Activated CD8-positive, alpha-beta memory T cell treated with anti-CD3 and anti-CD28 coated beads for 48 hours (primary cell): ENCODE data around the gene DNAJB13.

Experiments used
- DNase-seq, 3 experiments: peaks; one replicate each; pipeline ENCODE4 v3.0.0-alpha.2; 2020; ENCODE audit warnings: low read depth in 2 of 3, low spot score in 2 of 3

The DNAJB13 gene

GRCh38 chr11:73949912-73950311 is 914 bp upstream of the DNAJB13 start:
- DNase-seq: no peak

- no peak for DNase-seq
Measured at GRCh38 chr11:73951797-73952196, 971 bp downstream of the DNAJB13 start.

- no peak for DNase-seq
Measured at GRCh38 chr11:73956876-73957653, 6.2 kb downstream of the DNAJB13 start.

GRCh38 chr11:73957654-73958361 is 7.0 kb downstream of the DNAJB13 start:
- DNase-seq: no peak

GRCh38 chr11:73958521-73959141 is 7.8 kb downstream of the DNAJB13 start:
- no peak for DNase-seq

GRCh38 chr11:73961321-73961720 is 10.5 kb downstream of the DNAJB13 start:
- no peak for DNase-seq

- DNase-seq: no peak
Measured at GRCh38 chr11:73962101-73962705, 11.4 kb downstream of the DNAJB13 start.

GRCh38 chr11:73963861-73964260 is 13.0 kb downstream of the DNAJB13 start:
- no peak for DNase-seq

- no peak for DNase-seq
Measured at GRCh38 chr11:73965076-73965763, 14.4 kb downstream of the DNAJB13 start.

- DNase-seq: no peak
Measured at GRCh38 chr11:73965764-73966121, 14.9 kb downstream of the DNAJB13 start.

GRCh38 chr11:73968356-73968966 is 17.6 kb downstream of the DNAJB13 start:
- DNase-seq: no peak

- no peak for DNase-seq
Measured at GRCh38 chr11:73969091-73969490, 18.3 kb downstream of the DNAJB13 start.

- no peak for DNase-seq
Measured at GRCh38 chr11:73969991-73970800, 19.4 kb downstream of the DNAJB13 start.

- no peak for DNase-seq
Measured at GRCh38 chr11:73971175-73971719, 20.4 kb downstream of the DNAJB13 start.

- DNase-seq: no peak
Measured at GRCh38 chr11:73972187-73972586, 21.4 kb downstream of the DNAJB13 start.

GRCh38 chr11:73972620-73973449 is 22.0 kb downstream of the DNAJB13 start:
- no peak for DNase-seq

- no peak for DNase-seq
Measured at GRCh38 chr11:73974604-73975478, 24.0 kb downstream of the DNAJB13 start.

- no peak for DNase-seq
Measured at GRCh38 chr11:73975479-73975757, 24.6 kb downstream of the DNAJB13 start.
